Suprapubic skin (tissue), 4 donors: ENCODE results near the gene UNKL. TPM values are rescaled to one million over a fixed set of nuclear protein-coding genes. Genes with fewer than 3 reads are reported as not detected.

Experiments
- DNase-seq, 2 donors: peaks; one replicate each; pipeline ENCODE4 v3.0.0-alpha.2; 2019; ENCODE audit warnings: low spot score in 2 of 2
- H3K27ac ChIP-seq: fragments of 200-600 bp; sonication (generic); one replicate; pipeline ENCODE4 v1.5.1; 2019
- H3K27me3 ChIP-seq: fragments of 200-600 bp; sonication (generic); one replicate; pipeline ENCODE4 v1.5.1; 2019
- H3K36me3 ChIP-seq: fragments of 200-600 bp; sonication (generic); one replicate; pipeline ENCODE4 v1.5.1; 2019
- H3K4me1 ChIP-seq: fragments of 200-600 bp; sonication (generic); one replicate; pipeline ENCODE4 v1.5.1; 2019
- H3K4me3 ChIP-seq: fragments of 200-600 bp; sonication (generic); one replicate; pipeline ENCODE4 v1.5.1; 2019; ENCODE audit warnings: mild to moderate bottlenecking
- H3K9me3 ChIP-seq: fragments of 200-600 bp; sonication (generic); one replicate; pipeline ENCODE4 v1.5.1; 2019
- CTCF ChIP-seq, 2 donors: fragments of 200-600 bp in 1 of 2; fragments of 450-650 bp in 1 of 2; sonication (generic) in 1 of 2; IDR thresholded peaks; one replicate each; pipeline ENCODE4 v1.5.1; 2016 to 2019; ENCODE audit warnings: antibody characterized with exemption in 2 of 2, mild to moderate bottlenecking in 1 of 2, moderate library complexity in 1 of 2
- EP300 ChIP-seq: sonication (generic); formaldehyde crosslinking; IDR thresholded peaks from one replicate; pipeline ENCODE4 v1.6.1; 2017; ENCODE audit warnings: antibody characterized with exemption
- POLR2A ChIP-seq, 2 donors: fragments of 450-650 bp; IDR thresholded peaks; one replicate each; pipeline ENCODE4 v1.6.1; 2017; ENCODE audit warnings: antibody characterized with exemption in 2 of 2, mild to moderate bottlenecking in 2 of 2, moderate library complexity in 2 of 2
- POLR2AphosphoS5 ChIP-seq, 3 donors: sonication (generic); formaldehyde crosslinking; IDR thresholded peaks; one replicate each; pipeline ENCODE4 v1.6.1; 2017; ENCODE audit warnings: antibody characterized with exemption in 3 of 3
- WGBS: methylation state at CpG from one replicate; pipeline ENCODE4 v1.1.5; 2018; 5-methylcytosine and 5-hydroxymethylcytosine counted together
- total RNA-seq, 4 donors: library from RNA; depleted of rRNA; stranded (reverse); fragments of >200 nt; gene quantifications; one replicate each; pipeline ENCODE4 v1.1.0, GENCODE V29; 2016

UNKL gene
- total RNA-seq, 4 donors from 2014 or later, result 13.0 to 81.0 (median 33.4) TPM

GRCh38 chr16:1439058-1439698 lies 24.7 kb upstream of the UNKL start:
- Histone ChIP-seq H3K9me3 (no peaks in the 10 kb centered on the region), H3K27ac (no peak overlapping the region), H3K36me3 (no peaks in the 10 kb centered on the region), H3K4me3 (no peak overlapping the region), H3K27me3 (no peaks in the 10 kb centered on the region), H3K4me1 (no peaks in the 10 kb centered on the region)
- DNase-seq, result no peak
- WGBS, result 84% methylated on average over 17 of the region's 27 CpGs
- no peak for TF ChIP-seq CTCF (IDR thresholded peaks at IDR 0.05)
- TF ChIP-seq POLR2A (IDR thresholded peaks at IDR 0.05), result no peak
- TF ChIP-seq POLR2AphosphoS5 (IDR thresholded peaks at IDR 0.05), result no peak
- TF ChIP-seq EP300, result no peak

GRCh38 chr16:1438229-1439057 lies 23.9 kb upstream of the UNKL start:
- 89% methylated on average over 19 of the region's 35 CpGs for WGBS
- TF ChIP-seq POLR2A (IDR thresholded peaks at IDR 0.05) (no peak), EP300 (no peak), CTCF (IDR thresholded peaks at IDR 0.05) (no peak), POLR2AphosphoS5 (IDR thresholded peaks at IDR 0.05) (no peak)
- Histone ChIP-seq H3K4me3 (no peak overlapping the region), H3K36me3 (no peaks in the 10 kb centered on the region), H3K27ac (no peak overlapping the region), H3K4me1 (no peaks in the 10 kb centered on the region), H3K9me3 (no peaks in the 10 kb centered on the region), H3K27me3 (no peaks in the 10 kb centered on the region)
- DNase-seq, result no peak

- no peaks in the 10 kb centered on the region for H3K9me3 ChIP-seq
- 81% methylated on average over 3 of the region's 22 CpGs for WGBS
- no peak for DNase-seq
- H3K4me3 ChIP-seq, result no peak overlapping the region
- no peaks in the 10 kb centered on the region for H3K36me3 ChIP-seq
- no peak overlapping the region for H3K27ac ChIP-seq
- H3K27me3 ChIP-seq, result no peaks in the 10 kb centered on the region
- H3K4me1 ChIP-seq, result no peaks in the 10 kb centered on the region
- no peak for TF ChIP-seq EP300
- TF ChIP-seq POLR2A (IDR thresholded peaks at IDR 0.05), result no peak
- no peak for TF ChIP-seq CTCF (IDR thresholded peaks at IDR 0.05)
- TF ChIP-seq POLR2AphosphoS5 (IDR thresholded peaks at IDR 0.05), result no peak
Observed at GRCh38 chr16:1437606-1438005, 23.1 kb upstream of the UNKL start.

DNA sequence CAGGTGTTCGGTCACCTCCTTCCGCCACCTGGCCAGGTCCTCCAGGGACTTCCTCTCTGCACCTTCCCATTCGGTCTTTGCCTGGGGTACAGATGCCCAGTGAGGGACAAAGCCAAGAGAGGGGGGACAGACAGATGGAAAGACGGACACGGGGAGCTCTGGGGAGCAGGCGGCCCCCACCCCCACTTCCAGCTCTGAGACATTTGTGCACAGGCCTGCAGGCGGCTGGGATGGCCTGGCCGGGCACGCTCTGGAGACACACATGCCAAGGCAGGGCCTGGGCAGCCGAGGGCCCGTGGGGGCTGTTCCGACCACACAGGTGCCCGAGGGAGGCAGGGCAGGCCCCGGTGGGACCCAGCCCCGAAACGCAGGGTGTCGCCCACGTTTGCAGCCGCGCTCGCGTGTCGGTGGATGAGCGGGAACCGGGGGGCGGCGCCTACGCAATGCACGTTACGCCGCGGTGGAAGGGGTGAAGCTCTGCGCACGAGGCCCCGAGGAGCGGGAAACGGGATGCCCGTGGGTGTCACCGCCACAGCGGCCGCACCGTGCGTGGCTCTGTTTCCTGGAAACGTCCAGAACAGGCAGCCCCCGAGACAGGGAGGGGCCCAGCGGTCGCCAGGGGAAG lies 22.3 kb upstream of the UNKL start:
- 89% methylated on average over 47 of the region's 47 CpGs for WGBS
- H3K4me3 ChIP-seq, result no peak overlapping the region
- no peak overlapping the region for H3K27ac ChIP-seq
- TF ChIP-seq POLR2A (IDR thresholded peaks at IDR 0.05), result no peak
- TF ChIP-seq POLR2AphosphoS5 (IDR thresholded peaks at IDR 0.05), result no peak
- TF ChIP-seq EP300, result no peak
- TF ChIP-seq CTCF (IDR thresholded peaks at IDR 0.05), result no peak
- H3K36me3 ChIP-seq, result no peaks in the 10 kb centered on the region
- no peaks in the 10 kb centered on the region for H3K27me3 ChIP-seq
- DNase-seq, result no peak
- H3K9me3 ChIP-seq, result no peaks in the 10 kb centered on the region
- H3K4me1 ChIP-seq, result no peaks in the 10 kb centered on the region
